ENCODE data around the gene CMSS1.

Gene CMSS1

GRCh38 chr3:100165926-100166550, 348.4 kb downstream of the CMSS1 start:
- no peaks in the 10 kb centered on the region for H3K36me3 ChIP-seq (replicated peaks)
- H3K27me3 ChIP-seq (replicated peaks), result no peaks in the 10 kb centered on the region
- H3K27ac ChIP-seq, result no peak overlapping the region
- in situ Hi-C loops (cut with HindIII; ENCODE audit: low pct_ligation_motif_present, low sequenced_read_pairs), result no loop called here
- TF ChIP-seq, protein P1, sequence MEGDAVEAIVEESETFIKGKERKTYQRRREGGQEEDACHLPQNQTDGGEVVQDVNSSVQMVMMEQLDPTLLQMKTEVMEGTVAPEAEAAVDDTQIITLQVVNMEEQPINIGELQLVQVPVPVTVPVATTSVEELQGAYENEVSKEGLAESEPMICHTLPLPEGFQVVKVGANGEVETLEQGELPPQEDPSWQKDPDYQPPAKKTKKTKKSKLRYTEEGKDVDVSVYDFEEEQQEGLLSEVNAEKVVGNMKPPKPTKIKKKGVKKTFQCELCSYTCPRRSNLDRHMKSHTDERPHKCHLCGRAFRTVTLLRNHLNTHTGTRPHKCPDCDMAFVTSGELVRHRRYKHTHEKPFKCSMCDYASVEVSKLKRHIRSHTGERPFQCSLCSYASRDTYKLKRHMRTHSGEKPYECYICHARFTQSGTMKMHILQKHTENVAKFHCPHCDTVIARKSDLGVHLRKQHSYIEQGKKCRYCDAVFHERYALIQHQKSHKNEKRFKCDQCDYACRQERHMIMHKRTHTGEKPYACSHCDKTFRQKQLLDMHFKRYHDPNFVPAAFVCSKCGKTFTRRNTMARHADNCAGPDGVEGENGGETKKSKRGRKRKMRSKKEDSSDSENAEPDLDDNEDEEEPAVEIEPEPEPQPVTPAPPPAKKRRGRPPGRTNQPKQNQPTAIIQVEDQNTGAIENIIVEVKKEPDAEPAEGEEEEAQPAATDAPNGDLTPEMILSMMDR (IDR thresholded peaks at IDR 0.05; ENCODE audit: low read depth, low read length, missing control alignments), result no peak
- no peak overlapping the region for H3K4me3 ChIP-seq (ENCODE audit: low read depth, low read length)
- no peak for DNase-seq

DNA sequence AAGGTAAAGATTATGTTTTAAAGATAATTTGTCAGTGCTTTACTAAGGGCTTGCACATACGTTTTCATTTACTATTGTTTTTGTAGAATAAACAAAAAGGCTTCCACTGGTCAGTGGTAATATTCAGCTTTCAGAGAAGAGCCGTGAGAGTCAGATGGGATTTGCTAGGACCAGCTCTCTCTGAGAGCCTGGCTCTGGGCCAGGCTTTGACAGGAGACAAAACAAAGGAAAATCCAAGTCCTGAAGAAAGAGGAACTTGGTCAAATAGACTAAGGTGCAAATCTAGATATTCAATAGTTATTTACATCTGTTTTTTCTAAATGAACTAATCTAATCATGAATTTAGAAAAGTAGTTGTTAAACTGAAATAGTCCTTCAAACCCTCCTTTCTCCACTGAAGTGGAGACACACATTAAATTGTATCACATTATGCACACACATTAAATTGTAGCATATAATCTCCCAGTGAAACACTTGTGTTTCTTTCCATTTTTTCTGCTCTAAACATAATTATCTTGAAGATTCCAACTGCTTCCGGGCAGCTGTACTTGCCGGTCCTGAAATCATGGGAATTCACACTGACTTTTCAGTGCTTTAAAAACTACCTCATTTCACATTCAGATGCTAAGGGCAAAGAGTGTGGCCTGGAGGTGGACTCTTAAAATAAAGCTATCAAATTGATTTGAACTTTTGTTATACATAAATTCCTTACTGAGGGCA, 351.7 kb downstream of the CMSS1 start:
- TF ChIP-seq, protein P1 (IDR thresholded peaks at IDR 0.05; ENCODE audit: low read depth, low read length, missing control alignments), result no peak
- Histone ChIP-seq H3K27me3 (replicated peaks) (no peaks in the 10 kb centered on the region), H3K27ac (no peak overlapping the region), H3K36me3 (replicated peaks) (no peaks in the 10 kb centered on the region), H3K4me3 (ENCODE audit: low read depth, low read length) (no peak overlapping the region)
- no peak for DNase-seq
- in situ Hi-C loops (cut with HindIII; ENCODE audit: low pct_ligation_motif_present, low sequenced_read_pairs), result no loop called here

- in situ Hi-C loops (cut with HindIII; ENCODE audit: low pct_ligation_motif_present, low sequenced_read_pairs), result no loop called here
- no peak for DNase-seq
- Histone ChIP-seq H3K27me3 (replicated peaks) (no peaks in the 10 kb centered on the region), H3K27ac (no peak overlapping the region), H3K36me3 (replicated peaks) (no peaks in the 10 kb centered on the region), H3K4me3 (ENCODE audit: low read depth, low read length) (no peak overlapping the region)
- TF ChIP-seq, protein P1 (IDR thresholded peaks at IDR 0.05; ENCODE audit: low read depth, low read length, missing control alignments), result no peak
Measured at GRCh38 chr3:100170486-100170885, 352.8 kb downstream of the CMSS1 start.

DNA sequence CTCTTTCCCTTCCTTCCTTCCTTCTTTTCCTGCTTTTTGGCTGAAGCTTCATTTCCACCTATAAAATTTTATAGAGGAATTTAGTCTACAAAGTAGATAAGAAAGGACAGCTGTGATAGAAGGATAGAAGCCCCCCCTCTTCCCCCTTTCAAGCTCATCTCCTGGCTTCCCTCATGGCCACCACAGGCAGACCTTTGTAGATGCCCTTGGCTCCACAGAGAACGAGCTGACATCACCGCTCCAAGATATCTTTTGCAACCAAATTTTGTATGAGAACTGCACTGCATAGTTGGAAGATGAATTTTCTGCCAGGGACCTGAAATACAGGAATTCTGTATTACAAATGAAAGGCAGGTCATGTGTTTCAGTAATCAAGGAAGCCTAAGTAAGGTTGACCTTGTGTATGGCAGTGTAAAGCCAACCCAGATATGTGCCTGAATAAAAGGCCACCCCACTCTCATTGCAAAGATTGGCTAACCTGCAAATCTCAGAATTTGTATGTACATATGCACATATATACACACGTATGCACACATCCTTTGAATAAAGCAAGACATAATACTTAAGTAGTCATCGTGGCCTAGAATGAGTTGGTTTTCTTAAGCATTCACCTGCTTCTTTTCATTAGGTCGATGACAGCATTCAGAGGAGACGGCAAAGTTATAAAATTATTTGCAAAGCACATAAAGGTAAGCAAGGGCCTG, 353.7 kb downstream of the CMSS1 start:
- no peak overlapping the region for H3K27ac ChIP-seq
- in situ Hi-C loops (cut with HindIII; ENCODE audit: low pct_ligation_motif_present, low sequenced_read_pairs), result no loop called here
- TF ChIP-seq, protein P1 (IDR thresholded peaks at IDR 0.05; ENCODE audit: low read depth, low read length, missing control alignments), result no peak
- no peaks in the 10 kb centered on the region for H3K27me3 ChIP-seq (replicated peaks)
- H3K36me3 ChIP-seq (replicated peaks), result no peaks in the 10 kb centered on the region
- no peak overlapping the region for H3K4me3 ChIP-seq (ENCODE audit: low read depth, low read length)
- no peak for DNase-seq

DNA sequence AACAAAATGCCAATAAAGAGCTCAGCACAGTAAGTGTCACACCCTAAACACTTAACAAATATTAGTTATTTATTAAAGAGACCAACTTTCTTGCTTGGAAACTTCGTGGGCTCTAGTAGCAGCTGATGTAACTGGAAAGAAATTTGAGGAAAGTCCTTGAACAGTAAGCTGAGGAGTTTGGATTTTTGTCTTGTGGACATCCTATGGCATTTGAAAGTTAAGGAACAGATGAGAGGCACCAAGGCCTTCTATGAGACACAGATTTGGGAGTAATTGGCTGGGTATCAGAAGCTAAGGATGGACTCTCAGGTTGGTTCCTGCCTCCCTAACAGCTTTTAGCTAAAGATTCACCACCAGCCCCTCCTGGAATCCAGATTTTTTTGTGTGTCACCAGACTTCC, 356.3 kb downstream of the CMSS1 start:
- H3K4me3 ChIP-seq (ENCODE audit: low read depth, low read length), result no peak overlapping the region

More for the DNA sequence above, 356.3 kb downstream of the CMSS1 start:
- in situ Hi-C loops (cut with HindIII; ENCODE audit: low pct_ligation_motif_present, low sequenced_read_pairs), result no loop called here
- Histone ChIP-seq H3K27me3 (replicated peaks) (no peaks in the 10 kb centered on the region), H3K27ac (no peak overlapping the region), H3K36me3 (replicated peaks) (no peaks in the 10 kb centered on the region)
- DNase-seq, result no peak
- TF ChIP-seq, protein P1 (IDR thresholded peaks at IDR 0.05; ENCODE audit: low read depth, low read length, missing control alignments), result no peak

All from brain microvascular endothelial cell (primary cell).